Measurements from ENCODE around the gene CFAP46. TPM values are rescaled to one million over a fixed set of nuclear protein-coding genes. Genes with fewer than 3 reads are reported as not detected.

CFAP46 gene
- total RNA-seq, 4 donors from 2014 or later = 0.32 to 0.54 TPM; not detected in 2

DNA sequence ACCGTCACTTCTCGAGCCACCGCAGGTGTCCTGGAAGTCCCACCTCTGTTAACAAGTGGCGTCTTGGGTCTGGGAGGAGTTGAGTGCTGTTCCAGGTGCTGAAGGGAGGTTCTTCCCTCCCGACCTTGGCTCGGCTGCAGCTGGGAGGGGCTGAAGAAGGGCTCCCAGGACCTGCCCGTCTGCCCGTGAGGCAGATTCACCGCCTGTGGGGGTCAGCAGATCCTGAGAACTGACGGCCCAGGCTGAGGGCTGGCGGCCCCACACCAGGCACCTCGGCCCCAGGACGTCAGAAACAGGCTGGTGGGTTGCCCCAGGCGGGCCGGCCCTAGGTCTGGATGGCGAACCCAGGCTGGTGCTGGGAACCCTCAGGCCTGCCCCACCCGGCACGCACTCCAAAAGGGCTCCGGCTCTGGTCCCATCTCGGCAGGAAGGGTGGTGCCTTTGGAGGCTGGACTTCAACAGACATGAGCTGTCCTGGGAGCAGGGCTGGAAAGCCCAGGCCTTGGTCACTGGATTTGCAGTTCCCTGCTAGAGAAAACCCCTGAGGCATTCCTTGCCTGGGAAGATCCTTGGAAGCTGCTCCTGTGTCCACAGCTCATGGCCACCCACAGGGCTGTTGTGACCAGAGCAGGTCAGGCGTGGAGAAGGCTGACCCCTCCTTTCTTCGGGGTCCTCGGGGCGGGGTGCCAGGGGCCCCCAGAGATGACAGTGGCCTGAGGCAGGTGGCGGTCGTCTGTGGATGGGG lies 42.6 kb upstream of the CFAP46 start:
- 66 to 67% methylated on average over 11 to 23 of the region's 26 CpGs for WGBS, 2 donors
- intact Hi-C loops (cut with DNase I; ENCODE audit: low total_unique reads) = no loop called here
- H3K4me3 ChIP-seq (ENCODE audit: low read depth, poor library complexity, severe bottlenecking) = no peak overlapping the region
- DNase-seq (ENCODE audit: low spot score in 2 of 2) = no peak
- TF ChIP-seq, protein P1, sequence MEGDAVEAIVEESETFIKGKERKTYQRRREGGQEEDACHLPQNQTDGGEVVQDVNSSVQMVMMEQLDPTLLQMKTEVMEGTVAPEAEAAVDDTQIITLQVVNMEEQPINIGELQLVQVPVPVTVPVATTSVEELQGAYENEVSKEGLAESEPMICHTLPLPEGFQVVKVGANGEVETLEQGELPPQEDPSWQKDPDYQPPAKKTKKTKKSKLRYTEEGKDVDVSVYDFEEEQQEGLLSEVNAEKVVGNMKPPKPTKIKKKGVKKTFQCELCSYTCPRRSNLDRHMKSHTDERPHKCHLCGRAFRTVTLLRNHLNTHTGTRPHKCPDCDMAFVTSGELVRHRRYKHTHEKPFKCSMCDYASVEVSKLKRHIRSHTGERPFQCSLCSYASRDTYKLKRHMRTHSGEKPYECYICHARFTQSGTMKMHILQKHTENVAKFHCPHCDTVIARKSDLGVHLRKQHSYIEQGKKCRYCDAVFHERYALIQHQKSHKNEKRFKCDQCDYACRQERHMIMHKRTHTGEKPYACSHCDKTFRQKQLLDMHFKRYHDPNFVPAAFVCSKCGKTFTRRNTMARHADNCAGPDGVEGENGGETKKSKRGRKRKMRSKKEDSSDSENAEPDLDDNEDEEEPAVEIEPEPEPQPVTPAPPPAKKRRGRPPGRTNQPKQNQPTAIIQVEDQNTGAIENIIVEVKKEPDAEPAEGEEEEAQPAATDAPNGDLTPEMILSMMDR (IDR thresholded peaks at IDR 0.05) = no peak
- TF ChIP-seq POLR2A (IDR thresholded peaks at IDR 0.05) = no peak

DNA sequence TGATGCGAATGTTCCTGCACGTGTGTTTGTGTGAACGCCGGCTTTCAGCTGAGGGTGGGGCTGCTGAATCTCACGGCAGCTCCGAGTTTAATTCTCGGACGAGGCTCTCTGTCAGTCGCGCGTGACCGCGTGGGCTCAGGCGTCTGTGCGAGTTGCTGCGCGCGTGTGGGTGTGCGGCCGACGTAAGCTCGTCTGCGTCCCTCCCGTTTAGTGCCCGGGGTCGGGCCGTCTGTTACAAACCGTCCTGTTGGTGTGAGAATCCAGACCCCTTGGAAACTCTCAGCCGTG lies 41.6 kb upstream of the CFAP46 start:
- no peak for DNase-seq (ENCODE audit: low spot score in 2 of 2)
- 65 to 72% methylated on average over 19 to 29 of the region's 29 CpGs for WGBS, 2 donors
- TF ChIP-seq, protein P1 (IDR thresholded peaks at IDR 0.05) = no peak
- TF ChIP-seq POLR2A (IDR thresholded peaks at IDR 0.05) = no peak
- H3K4me3 ChIP-seq (ENCODE audit: low read depth, poor library complexity, severe bottlenecking) = no peak overlapping the region
- intact Hi-C loops (cut with DNase I; ENCODE audit: low total_unique reads) = no loop called here

DNA sequence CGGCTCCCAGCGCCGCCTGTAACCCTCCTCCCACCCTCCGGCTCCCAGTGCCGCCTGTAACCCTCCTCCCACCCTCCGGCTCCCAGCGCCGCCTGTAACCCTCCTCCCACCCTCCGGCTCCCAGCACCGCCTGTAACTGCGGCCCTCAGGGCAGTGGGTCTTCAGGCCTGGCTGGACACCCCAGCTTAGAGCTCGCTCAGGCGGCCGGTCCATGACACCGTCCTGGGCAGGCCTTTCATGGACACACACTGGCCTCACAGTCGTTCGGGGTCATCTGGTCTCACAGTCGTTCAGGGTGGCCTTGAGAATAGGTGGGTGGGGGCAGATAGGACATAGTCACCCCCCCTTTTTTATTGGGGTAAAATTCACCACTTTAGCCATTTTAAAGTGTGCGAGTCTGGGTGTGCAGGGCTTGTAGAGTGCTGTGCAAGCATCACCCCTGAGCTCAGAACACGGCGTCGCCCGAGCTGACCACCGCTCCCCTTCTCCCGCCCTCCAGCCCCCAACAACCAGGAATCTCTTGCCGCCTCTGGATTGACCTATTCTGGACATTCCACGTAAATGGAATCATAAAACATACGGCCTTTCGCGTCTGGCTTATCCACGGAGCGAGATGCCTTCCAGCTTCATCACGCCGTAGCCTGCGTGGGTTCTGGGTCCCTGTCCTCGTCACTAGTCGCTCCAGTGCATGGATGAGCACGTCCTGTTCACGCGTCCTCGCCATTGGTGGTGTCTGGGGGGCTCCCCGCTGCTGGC lies 41.1 kb upstream of the CFAP46 start:
- 91 to 94% methylated on average over 31 to 37 of the region's 42 CpGs for WGBS, 2 donors
- TF ChIP-seq, protein P1 (IDR thresholded peaks at IDR 0.05) = no peak
- TF ChIP-seq POLR2A (IDR thresholded peaks at IDR 0.05) = no peak
- H3K4me3 ChIP-seq (ENCODE audit: low read depth, poor library complexity, severe bottlenecking) = no peak overlapping the region
- no peak for DNase-seq (ENCODE audit: low spot score in 2 of 2)
- intact Hi-C loops (cut with DNase I; ENCODE audit: low total_unique reads) = no loop called here

DNA sequence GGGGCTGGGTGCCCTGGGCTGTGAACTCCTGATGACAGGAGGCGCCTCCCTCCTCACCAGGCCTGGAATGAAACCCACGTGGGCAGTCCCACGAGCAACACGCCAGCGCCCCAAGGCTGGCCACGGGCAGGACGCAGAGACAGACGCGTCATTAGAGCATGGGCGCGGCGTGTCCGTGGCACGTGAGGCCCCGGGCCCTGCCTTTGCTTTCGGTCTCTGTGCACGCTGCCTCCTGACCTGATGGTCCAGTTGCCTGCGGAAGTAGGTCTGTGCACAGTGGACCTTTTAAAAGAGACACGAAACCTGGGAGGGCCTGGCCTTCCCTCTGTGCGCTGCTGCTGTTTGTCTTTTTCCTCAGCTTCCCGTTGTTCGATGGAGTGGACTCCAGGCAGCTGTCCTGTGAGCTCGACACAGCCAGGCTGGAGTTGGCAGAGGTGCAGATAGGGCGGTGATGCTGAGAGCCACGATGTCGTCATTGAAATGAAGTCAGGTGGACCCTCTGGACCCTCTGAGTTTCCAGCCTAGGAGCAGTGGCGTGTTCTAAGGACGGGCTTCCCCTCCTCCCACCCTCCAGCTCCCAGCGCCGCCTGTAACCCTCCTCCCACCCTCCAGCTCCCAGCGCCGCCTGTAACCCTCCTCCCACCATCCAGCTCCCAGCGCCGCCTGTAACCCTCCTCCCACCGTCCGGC lies 40.1 kb upstream of the CFAP46 start:
- no peak overlapping the region for H3K4me3 ChIP-seq (ENCODE audit: low read depth, poor library complexity, severe bottlenecking)
- DNase-seq (ENCODE audit: low spot score in 2 of 2) = no peak
- TF ChIP-seq POLR2A (IDR thresholded peaks at IDR 0.05) = no peak
- TF ChIP-seq, protein P1 (IDR thresholded peaks at IDR 0.05) = no peak
- 67 to 85% methylated on average over 17 to 35 of the region's 36 CpGs for WGBS, 2 donors
- intact Hi-C loops (cut with DNase I; ENCODE audit: low total_unique reads) = no loop called here

DNA sequence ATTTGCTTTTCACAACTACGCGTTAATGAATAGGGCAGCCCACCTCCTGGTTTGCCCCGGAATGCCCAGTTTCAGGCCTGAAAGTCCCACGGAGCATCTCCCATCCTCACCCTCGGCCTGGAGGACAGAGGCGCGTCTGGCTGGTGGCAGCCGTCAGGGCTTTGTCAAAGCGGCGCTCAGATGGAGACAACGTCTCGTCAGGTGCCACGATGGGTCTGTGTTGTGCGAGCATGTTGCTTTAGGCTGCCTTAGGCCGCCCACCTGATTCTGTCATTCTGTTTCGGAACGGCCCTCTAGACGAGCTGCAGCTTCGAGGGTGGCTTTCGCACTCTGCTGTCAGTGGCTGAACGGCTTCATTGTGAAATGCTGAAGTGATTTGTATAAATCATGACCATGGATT lies 39.4 kb upstream of the CFAP46 start:
- 63 to 68% methylated on average over 21 of the region's 21 CpGs for WGBS, 2 donors
- intact Hi-C loops (cut with DNase I; ENCODE audit: low total_unique reads) = no loop called here
- no peak for TF ChIP-seq POLR2A (IDR thresholded peaks at IDR 0.05)
- TF ChIP-seq, protein P1 (IDR thresholded peaks at IDR 0.05) = no peak
- H3K4me3 ChIP-seq (ENCODE audit: low read depth, poor library complexity, severe bottlenecking) = no peak overlapping the region
- DNase-seq (ENCODE audit: low spot score in 2 of 2) = no peak

Data from lower leg skin (tissue), 4 donors.